ENCODE results near the gene EXOC6. TPM values are rescaled to one million over a fixed set of nuclear protein-coding genes. Genes with fewer than 3 reads are reported as not detected.
A peak's percentile ranks its signal among the peaks of the same experiment; 100 is the strongest.

The EXOC6 gene
- polyA plus RNA-seq, 2 donors = 1.4 to 2.0 TPM

DNA sequence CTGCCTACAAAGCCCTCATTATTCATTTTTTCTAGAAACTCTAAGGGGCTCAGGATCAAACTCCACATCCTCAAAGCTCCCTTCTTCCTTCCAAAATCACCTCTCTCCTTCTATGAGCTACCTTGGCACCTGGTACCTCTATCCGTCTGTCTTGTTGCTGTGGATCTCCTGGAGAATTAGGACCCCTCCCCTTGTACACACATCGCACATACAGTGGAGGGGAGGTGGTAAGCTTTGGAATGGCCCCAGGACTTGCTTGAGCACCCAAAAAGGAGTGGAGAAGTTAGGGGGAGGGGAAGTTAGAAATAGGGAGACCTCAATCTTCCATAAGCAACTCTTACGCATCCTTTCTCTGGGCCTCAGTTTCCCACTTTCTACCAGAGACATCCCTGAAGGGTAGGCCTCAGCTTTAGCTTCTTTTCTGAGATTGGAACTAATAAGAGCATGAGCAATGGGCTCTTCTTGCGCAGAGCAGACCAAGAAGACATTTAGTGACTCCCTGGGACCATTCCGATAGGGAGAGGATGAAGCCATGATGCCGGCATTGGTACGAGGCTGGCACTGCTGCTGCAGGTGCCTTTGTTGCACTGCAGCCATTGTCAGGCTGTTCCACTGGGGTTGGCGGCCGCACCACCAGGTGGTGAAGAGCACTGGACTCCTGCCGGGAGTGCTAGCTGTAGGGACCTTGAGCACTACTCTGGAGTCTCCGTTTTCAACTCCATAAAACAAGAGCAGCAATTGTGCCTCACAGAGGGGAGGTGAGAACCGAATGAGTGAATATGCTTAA, 216.7 kb downstream of the EXOC6 start:
- Histone ChIP-seq H3K4me3 (ENCODE audit: low read depth in 1 of 2, low read length in 2 of 2) (no peak overlapping the region), H3K4me1 (ENCODE audit: control insufficient read depth in 2 of 2, insufficient read depth in 2 of 2, low read length in 1 of 2) (peaks cover 17 to 32% of the 10 kb centered on the region in 2 donors), H3K9me3 (ENCODE audit: control insufficient read depth in 2 of 2, insufficient read depth in 1 of 2, low read depth in 1 of 2, low read length in 1 of 2) (peaks cover 0 to 1% of the 10 kb centered on the region in 2 donors), H3K27ac (ENCODE audit: low read depth in 2 of 2, low read length in 1 of 2) (no peak overlapping the region), H3K27me3 (ENCODE audit: control insufficient read depth in 1 of 2, insufficient read depth in 2 of 2, low read length in 2 of 2) (peaks cover 9 to 48% of the 10 kb centered on the region in 2 donors), H3K36me3 (ENCODE audit: control insufficient read depth in 2 of 2, insufficient read depth in 2 of 2, low read length in 1 of 2) (no peaks in the 10 kb centered on the region)
- WGBS, 2 donors = 71 to 80% methylated on average over 12 of the region's 12 CpGs

DNA sequence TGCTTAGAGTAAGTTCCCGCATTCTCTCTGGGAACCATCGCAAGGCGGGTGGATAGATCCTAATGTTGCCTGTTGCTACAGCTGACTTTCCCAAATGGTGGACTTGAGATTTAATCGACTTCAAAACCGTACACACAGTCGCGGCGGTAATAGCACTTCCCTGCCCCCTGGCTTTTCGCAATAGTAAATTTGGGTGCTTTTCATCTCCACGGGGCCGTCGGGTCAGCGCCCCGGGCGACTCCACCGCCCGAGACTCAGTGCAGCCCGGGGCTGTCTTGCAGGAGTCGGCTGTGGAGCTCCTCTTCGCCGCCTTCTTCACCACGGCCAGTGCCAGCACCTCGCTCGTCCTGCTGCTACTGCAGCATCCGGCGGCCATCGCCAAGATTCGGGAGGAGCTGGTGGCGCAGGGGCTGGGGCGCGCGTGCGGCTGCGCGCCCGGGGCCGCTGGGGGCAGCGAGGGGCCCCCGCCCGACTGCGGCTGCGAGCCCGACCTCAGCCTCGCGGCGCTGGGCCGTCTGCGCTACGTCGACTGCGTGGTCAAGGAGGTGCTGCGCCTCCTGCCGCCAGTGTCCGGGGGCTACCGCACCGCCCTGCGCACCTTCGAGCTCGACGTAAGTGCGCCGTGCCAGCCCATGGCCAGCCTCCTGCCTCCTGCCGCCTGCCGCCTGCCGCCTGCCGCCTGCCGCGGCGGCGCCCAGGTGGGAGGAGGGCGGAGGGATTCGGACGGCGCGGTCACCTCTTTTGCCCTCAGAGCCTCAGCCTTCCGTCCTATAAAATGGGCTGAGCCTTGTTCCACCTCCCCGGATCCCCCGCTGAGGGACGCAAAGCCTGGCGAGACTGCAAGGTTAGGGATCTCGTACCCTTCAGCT, 217.6 kb downstream of the EXOC6 start:
- H3K36me3 ChIP-seq (ENCODE audit: control insufficient read depth in 2 of 2, insufficient read depth in 2 of 2, low read length in 1 of 2) = no peaks in the 10 kb centered on the region
- H3K27me3 ChIP-seq (ENCODE audit: control insufficient read depth in 1 of 2, insufficient read depth in 2 of 2, low read length in 2 of 2) = peaks cover 4 to 51% of the 10 kb centered on the region in 2 donors
- H3K4me1 ChIP-seq (ENCODE audit: control insufficient read depth in 2 of 2, insufficient read depth in 2 of 2, low read length in 1 of 2) = peaks cover 17 to 27% of the 10 kb centered on the region in 2 donors
- H3K4me3 ChIP-seq (ENCODE audit: low read depth in 1 of 2, low read length in 2 of 2) = peak overlapping the region in 1 of 2 donors; percentile 16
- peaks cover 0 to 1% of the 10 kb centered on the region in 2 donors for H3K9me3 ChIP-seq (ENCODE audit: control insufficient read depth in 2 of 2, insufficient read depth in 1 of 2, low read depth in 1 of 2, low read length in 1 of 2)
- WGBS, 2 donors = 6 to 10% methylated on average over 59 to 81 of the region's 81 CpGs
- H3K27ac ChIP-seq (ENCODE audit: low read depth in 2 of 2, low read length in 1 of 2) = no peak overlapping the region

DNA sequence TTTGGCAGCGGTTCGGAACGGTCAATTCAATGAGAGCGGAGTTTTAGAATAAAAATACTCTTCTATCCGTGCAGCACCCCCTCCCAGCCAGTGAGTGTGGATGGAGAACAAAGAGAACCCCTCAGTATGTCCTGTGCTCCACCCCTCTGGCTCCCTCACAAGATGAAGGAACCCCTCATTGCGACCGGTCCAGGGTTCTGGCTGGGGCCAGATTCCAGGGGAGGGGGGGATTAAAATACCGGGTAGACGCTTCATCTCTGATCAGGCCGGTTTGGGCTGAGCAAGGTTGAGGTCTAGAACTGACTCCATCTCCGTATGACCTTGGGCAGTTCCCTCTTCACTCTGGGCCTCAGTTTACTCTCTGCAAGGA, 218.2 kb downstream of the EXOC6 start:
- peaks cover 0 to 1% of the 10 kb centered on the region in 2 donors for H3K9me3 ChIP-seq (ENCODE audit: control insufficient read depth in 2 of 2, insufficient read depth in 1 of 2, low read depth in 1 of 2, low read length in 1 of 2)
- H3K36me3 ChIP-seq (ENCODE audit: control insufficient read depth in 2 of 2, insufficient read depth in 2 of 2, low read length in 1 of 2) = no peaks in the 10 kb centered on the region
- H3K27me3 ChIP-seq (ENCODE audit: control insufficient read depth in 1 of 2, insufficient read depth in 2 of 2, low read length in 2 of 2) = peaks cover 6 to 51% of the 10 kb centered on the region in 2 donors
- H3K4me1 ChIP-seq (ENCODE audit: control insufficient read depth in 2 of 2, insufficient read depth in 2 of 2, low read length in 1 of 2) = peaks cover 16 to 23% of the 10 kb centered on the region in 2 donors
- H3K4me3 ChIP-seq (ENCODE audit: low read depth in 1 of 2, low read length in 2 of 2) = no peak overlapping the region
- 17 to 24% methylated on average over 11 of the region's 11 CpGs for WGBS, 2 donors
- no peak overlapping the region for H3K27ac ChIP-seq (ENCODE audit: low read depth in 2 of 2, low read length in 1 of 2)

DNA sequence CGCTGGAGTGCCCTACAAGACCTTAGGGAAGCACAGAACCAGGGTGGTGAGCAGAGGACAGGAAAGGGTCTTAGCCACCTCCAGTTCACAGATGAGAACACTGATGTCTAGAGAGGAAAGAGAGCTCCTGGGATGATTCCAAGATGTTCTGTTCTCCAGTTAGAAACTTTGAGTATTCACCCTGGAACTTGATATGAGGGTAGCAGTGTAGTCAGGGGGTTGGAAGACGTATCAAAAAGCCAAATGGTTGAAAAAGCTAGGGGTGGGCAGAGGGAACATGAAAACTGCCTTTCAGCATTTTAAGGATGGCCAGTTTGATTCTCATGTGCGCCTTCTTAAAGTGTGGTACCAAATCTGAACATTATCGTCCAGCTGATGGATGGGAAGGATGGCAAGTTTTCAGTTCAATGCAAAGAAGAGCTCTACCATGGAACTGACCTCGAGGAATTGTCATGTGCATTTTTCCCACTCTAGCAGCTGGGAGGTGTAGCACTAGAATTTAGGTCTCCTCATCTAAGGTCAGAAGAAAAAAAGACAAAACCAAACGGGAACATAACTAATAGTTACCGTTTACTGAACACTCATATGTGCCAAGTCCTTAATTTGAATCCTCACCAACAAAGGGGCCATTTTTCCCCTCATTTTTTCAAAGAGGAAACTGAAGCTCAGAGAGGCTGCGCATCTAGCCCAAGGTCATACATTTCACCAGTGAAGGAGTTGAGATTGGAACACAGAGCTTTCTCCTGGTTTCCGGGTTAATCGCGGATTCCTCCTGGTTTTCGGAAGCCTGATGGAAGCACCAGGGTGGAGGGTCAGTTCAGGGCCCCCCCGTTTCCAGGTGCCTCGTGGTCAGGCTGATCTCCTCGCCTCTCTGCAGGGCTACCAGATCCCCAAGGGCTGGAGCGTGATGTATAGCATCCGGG, 219.4 kb downstream of the EXOC6 start:
- H3K27ac ChIP-seq (ENCODE audit: low read depth in 2 of 2, low read length in 1 of 2) = no peak overlapping the region
- H3K27me3 ChIP-seq (ENCODE audit: control insufficient read depth in 1 of 2, insufficient read depth in 2 of 2, low read length in 2 of 2) = peaks cover 17 to 52% of the 10 kb centered on the region in 2 donors
- no peak overlapping the region for H3K4me3 ChIP-seq (ENCODE audit: low read depth in 1 of 2, low read length in 2 of 2)
- no peaks in the 10 kb centered on the region for H3K36me3 ChIP-seq (ENCODE audit: control insufficient read depth in 2 of 2, insufficient read depth in 2 of 2, low read length in 1 of 2)
- peaks cover 0 to 1% of the 10 kb centered on the region in 2 donors for H3K9me3 ChIP-seq (ENCODE audit: control insufficient read depth in 2 of 2, insufficient read depth in 1 of 2, low read depth in 1 of 2, low read length in 1 of 2)
- WGBS, 2 donors = 12 to 17% methylated on average over 17 of the region's 17 CpGs
- peaks cover 8 to 18% of the 10 kb centered on the region in 2 donors for H3K4me1 ChIP-seq (ENCODE audit: control insufficient read depth in 2 of 2, insufficient read depth in 2 of 2, low read length in 1 of 2)

DNA sequence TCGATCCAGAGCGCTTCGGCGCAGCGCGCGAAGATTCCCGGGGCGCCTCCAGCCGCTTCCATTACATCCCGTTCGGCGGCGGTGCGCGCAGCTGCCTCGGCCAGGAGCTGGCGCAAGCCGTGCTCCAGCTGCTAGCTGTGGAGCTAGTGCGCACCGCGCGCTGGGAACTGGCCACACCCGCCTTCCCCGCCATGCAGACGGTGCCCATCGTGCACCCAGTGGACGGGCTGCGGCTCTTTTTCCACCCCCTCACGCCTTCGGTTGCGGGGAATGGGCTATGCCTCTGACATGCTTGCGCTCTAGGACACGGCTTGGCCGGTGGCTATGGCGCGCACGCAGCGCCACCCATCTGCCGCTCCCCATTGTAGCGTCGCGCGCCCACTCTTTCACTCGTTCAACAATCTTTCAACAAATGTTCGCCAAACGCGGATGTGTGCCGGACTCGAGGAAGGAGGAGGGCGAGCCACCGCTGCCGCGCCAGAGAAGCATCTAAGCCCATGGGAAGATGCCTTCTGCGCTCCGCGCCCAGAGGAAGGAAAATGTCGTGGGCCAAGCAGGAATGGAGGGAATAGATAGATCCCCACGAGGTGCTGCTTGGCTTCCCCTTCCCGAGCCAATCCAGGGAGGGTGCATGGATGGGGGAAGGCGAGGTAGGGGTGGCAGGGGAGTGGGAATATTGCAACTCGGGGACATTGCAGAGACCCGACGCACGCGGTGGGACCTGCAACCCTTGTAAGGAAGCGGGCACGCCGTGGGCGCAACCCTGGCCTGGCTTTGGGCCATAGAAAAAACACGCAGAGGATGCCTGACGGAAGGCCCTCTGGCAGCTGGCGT, 220.3 kb downstream of the EXOC6 start:
- Histone ChIP-seq H3K36me3 (ENCODE audit: control insufficient read depth in 2 of 2, insufficient read depth in 2 of 2, low read length in 1 of 2) (no peaks in the 10 kb centered on the region), H3K4me1 (ENCODE audit: control insufficient read depth in 2 of 2, insufficient read depth in 2 of 2, low read length in 1 of 2) (peaks cover 12 to 14% of the 10 kb centered on the region in 2 donors), H3K27ac (ENCODE audit: low read depth in 2 of 2, low read length in 1 of 2) (no peak overlapping the region), H3K4me3 (ENCODE audit: low read depth in 1 of 2, low read length in 2 of 2) (no peak overlapping the region), H3K9me3 (ENCODE audit: control insufficient read depth in 2 of 2, insufficient read depth in 1 of 2, low read depth in 1 of 2, low read length in 1 of 2) (peaks cover 0 to 1% of the 10 kb centered on the region in 2 donors), H3K27me3 (ENCODE audit: control insufficient read depth in 1 of 2, insufficient read depth in 2 of 2, low read length in 2 of 2) (peaks cover 21 to 53% of the 10 kb centered on the region in 2 donors)
- 3 to 4% methylated on average over 72 to 73 of the region's 73 CpGs for WGBS, 2 donors

DNA sequence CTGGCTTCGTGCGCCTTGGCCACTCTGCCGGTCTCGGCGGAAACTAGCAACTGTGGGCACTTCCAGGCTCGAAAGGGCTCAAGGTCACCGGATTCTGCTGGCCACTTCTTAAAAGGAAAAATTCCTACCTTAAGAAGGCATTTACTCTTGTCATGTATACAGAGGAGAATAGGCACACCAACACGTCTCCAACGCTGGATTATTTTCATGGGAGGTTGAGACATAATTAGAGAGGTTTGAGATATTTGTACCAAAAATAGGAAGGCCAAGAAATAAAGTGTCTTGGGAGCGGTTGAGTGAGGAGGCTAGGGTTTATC, 220.9 kb downstream of the EXOC6 start:
- 33 to 35% methylated on average over 10 of the region's 10 CpGs for WGBS, 2 donors
- peaks cover 0 to 1% of the 10 kb centered on the region in 2 donors for H3K9me3 ChIP-seq (ENCODE audit: control insufficient read depth in 2 of 2, insufficient read depth in 1 of 2, low read depth in 1 of 2, low read length in 1 of 2)
- peaks cover 27 to 48% of the 10 kb centered on the region in 2 donors for H3K27me3 ChIP-seq (ENCODE audit: control insufficient read depth in 1 of 2, insufficient read depth in 2 of 2, low read length in 2 of 2)
- no peaks in the 10 kb centered on the region for H3K36me3 ChIP-seq (ENCODE audit: control insufficient read depth in 2 of 2, insufficient read depth in 2 of 2, low read length in 1 of 2)
- H3K27ac ChIP-seq (ENCODE audit: low read depth in 2 of 2, low read length in 1 of 2) = no peak overlapping the region
- H3K4me1 ChIP-seq (ENCODE audit: control insufficient read depth in 2 of 2, insufficient read depth in 2 of 2, low read length in 1 of 2) = peaks cover 14% of the 10 kb centered on the region in 2 donors
- no peak overlapping the region for H3K4me3 ChIP-seq (ENCODE audit: low read depth in 1 of 2, low read length in 2 of 2)

DNA sequence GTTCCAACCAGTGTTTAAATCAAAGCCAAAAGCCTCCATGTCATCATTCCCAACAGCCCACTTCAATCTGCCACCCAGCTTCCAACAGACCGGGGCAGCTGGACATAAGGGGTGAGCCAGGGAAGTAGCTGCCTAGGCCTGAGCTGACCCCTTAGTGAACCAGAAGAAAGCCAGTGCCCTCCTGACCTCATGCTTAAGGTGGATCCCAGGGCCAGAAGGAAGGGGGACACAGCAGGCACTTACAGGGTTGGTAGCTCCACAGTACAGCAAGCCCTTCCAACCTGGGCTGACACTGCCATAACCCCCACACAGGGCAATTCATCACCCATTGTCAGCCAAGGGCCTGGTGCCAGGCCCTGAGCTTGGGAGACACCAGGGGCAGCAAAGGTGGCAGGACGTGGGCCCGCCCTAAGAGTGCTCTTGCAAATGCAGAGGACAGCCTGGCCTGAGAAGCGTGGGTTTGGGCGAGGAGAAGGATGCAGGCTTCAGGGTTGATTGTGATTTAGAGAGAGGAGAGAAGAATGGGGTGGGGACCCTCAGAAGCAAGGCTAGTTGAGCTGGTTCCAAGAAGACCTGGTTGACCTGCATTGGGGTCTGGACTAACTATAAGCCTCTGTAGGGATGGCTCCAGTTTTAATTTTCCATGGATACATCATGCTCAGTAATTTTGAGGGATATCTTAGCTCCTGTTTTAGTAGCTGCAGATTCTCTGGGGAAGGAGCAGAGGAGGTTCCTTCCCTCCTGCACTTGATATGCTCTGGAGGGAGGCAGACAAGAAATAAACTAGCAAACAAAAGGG, 222.3 kb downstream of the EXOC6 start:
- Histone ChIP-seq H3K27ac (ENCODE audit: low read depth in 2 of 2, low read length in 1 of 2) (no peak overlapping the region), H3K4me3 (ENCODE audit: low read depth in 1 of 2, low read length in 2 of 2) (no peak overlapping the region), H3K27me3 (ENCODE audit: control insufficient read depth in 1 of 2, insufficient read depth in 2 of 2, low read length in 2 of 2) (peaks cover 35 to 36% of the 10 kb centered on the region in 2 donors), H3K9me3 (ENCODE audit: control insufficient read depth in 2 of 2, insufficient read depth in 1 of 2, low read depth in 1 of 2, low read length in 1 of 2) (peaks cover 0 to 1% of the 10 kb centered on the region in 2 donors), H3K4me1 (ENCODE audit: control insufficient read depth in 2 of 2, insufficient read depth in 2 of 2, low read length in 1 of 2) (peaks cover 14 to 20% of the 10 kb centered on the region in 2 donors), H3K36me3 (ENCODE audit: control insufficient read depth in 2 of 2, insufficient read depth in 2 of 2, low read length in 1 of 2) (no peaks in the 10 kb centered on the region)
- WGBS, 2 donors = 64 to 75% methylated on average over 5 of the region's 5 CpGs

DNA sequence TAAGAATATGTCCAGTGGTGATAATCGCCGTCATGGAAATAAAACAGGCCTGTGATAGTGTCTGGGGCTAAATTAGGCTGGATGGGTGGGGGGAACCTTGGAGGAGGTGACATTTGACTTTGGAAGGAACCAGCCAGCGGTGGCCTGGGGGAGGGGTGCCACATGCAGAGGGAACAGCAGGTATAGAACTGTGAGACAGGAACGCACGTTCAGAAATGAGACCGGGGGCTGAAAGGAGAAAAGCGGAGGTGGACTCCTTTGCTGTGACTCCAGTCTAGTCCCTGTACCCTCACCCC, 222.8 kb downstream of the EXOC6 start:
- Histone ChIP-seq H3K4me1 (ENCODE audit: control insufficient read depth in 2 of 2, insufficient read depth in 2 of 2, low read length in 1 of 2) (peaks cover 9 to 19% of the 10 kb centered on the region in 2 donors), H3K9me3 (ENCODE audit: control insufficient read depth in 2 of 2, insufficient read depth in 1 of 2, low read depth in 1 of 2, low read length in 1 of 2) (peaks cover 0 to 1% of the 10 kb centered on the region in 2 donors), H3K27ac (ENCODE audit: low read depth in 2 of 2, low read length in 1 of 2) (no peak overlapping the region), H3K36me3 (ENCODE audit: control insufficient read depth in 2 of 2, insufficient read depth in 2 of 2, low read length in 1 of 2) (no peaks in the 10 kb centered on the region), H3K27me3 (ENCODE audit: control insufficient read depth in 1 of 2, insufficient read depth in 2 of 2, low read length in 2 of 2) (peaks cover 31 to 40% of the 10 kb centered on the region in 2 donors), H3K4me3 (ENCODE audit: low read depth in 1 of 2, low read length in 2 of 2) (no peak overlapping the region)
- WGBS, 2 donors = 75 to 76% methylated on average over 7 of the region's 7 CpGs
